Right renal pelvis (tissue), 4 donors: ENCODE results near the gene ACIN1. TPM values are rescaled to one million over a fixed set of nuclear protein-coding genes. Genes with fewer than 3 reads are reported as not detected.
"Not testable (repeated sequence)": the region's sequence is repeated elsewhere in the genome, so short reads cannot be mapped to it uniquely, and the experiment has no call there.

Experiments
- DNase-seq, 4 donors: peaks; one replicate each; pipeline ENCODE4 v3.0.0-alpha.2; 2013; ENCODE audit warnings: low read depth in 4 of 4, low spot score in 3 of 4, missing footprints in 1 of 4
- polyA plus RNA-seq, 4 donors: library from polyadenylated mRNA; unstranded; fragments of 120-200 nt; gene quantifications; one replicate each; pipeline ENCODE4 v1.2.1, GENCODE V29; 2013; ENCODE audit not compliant: insufficient read length in 4 of 4

The ACIN1 gene
- polyA plus RNA-seq, 4 donors: 218 to 267 (median 225) TPM

DNA sequence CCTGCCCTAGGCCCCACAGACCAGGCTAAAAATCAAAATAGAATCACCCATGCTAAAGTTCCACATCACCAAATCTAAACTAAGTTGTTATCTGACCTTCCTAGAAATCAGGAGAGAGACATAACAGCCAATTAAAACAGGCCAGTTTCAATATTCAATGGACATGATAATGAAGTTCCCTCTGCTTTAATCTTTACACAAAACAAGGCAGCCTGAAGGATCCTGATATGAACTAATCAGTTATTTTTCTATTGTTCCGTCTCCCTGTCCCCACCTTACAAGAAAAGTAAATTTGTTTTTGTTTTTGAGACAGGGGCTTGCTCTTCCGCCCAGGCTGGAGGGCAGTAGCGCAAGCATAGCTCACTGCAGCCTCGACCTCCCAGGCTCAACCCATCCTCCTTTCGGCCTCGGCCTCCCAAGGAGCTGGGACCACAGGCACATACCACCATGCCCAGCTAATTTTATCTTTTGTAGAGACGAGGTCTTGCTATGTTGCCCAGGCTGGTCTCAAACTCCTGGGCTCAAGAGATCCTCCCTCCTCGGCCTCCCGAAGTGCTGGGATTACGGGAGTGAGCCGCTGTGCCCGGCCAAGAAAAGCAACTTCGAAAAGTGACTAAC is 29.5 kb upstream of the ACIN1 start:
- no peak for DNase-seq

DNA sequence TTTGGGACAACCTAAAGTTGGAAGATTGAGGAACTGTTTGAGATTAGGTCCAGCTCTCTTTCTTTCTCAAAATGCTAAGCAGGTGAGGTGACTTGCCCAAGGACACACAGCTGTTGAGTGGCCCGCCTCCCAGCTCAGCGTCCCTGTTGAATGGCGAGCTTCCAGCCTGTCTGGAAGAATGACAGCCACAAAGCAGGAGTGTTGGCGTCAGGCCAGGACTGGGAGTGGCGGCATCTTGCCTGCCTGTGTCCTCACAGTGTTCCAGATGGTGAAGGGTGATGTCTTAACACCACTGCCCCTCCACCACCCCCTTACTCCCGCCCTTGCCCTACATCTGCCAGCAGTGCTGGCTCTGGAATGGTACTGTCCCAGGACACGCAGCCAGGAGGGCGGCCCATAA is 28.5 kb upstream of the ACIN1 start:
- no peak for DNase-seq

DNA sequence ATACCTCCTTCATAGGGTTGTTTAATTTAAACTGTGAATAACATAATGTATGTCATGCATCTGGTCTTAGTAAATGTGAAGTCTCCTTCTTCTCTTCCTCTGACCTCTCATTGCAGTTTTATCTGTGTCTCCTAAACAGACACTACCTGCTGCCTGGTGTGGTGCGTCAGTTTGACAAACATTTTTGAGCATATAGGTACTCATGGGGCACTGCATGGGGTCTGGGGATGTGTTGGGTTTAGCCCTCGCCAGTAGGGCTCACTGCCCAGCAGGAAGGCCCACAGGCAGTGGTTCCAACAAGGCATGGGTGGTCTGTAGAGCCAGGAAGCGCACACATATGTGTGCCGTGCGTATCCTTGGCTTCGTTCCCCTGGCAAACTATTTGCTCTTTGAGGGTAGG is 27.1 kb upstream of the ACIN1 start:
- DNase-seq: no peak

DNA sequence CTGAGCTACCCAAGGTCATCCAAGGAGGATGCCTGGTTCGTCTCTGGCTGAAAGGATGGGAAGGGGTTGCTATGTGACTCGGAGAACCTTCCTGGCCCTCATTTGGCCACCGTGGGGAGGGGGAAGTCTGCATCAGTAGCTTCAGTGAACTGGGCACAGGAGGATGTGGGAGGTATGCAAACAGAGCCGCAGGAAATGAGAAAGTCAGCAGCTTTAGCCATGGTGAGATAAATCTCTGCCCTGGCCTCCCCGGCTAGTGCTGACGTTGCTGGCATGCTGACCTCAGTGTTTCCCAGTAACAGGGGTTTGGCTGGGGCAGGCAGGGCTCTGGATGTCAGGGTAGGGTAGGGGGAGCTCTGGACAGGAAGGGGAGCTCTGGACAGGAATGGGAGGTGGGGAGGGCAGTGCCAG is 26.4 kb upstream of the ACIN1 start:
- DNase-seq: peak in 3 of 4 donors; percentile 29 to 66 (median 64)

DNA sequence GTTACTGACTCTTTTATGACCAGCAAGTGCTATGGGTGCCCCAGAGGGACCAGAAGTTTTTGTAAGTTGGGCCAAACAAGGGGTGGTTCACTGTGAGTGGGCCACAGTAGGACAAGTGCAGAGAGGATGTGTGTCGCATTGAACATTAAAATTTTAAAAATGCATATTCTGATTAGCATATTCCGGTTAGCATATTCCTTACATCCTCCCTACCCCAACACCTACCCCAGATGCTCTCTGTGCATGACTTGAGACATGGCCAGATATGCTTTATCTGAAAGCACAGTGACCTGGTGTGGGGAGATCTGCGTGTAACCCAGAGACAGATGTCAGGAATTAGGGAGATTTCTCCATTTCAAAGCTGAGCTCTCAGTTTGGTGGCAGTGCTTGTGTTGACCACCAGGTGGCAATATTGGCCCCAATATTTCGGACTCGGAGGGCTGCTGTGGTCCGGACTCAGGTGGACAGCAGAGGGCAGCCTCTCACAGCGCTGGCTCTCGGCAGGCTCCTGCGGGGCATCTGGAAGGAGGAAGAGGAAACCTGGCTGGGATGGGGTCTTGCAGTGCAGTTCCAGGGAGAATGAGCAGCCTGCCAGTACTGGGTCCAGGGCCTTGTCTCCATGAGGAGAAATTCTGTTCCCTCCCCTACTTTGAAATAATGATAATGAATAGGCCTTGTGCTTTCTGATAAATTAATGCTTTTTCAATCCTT is 25.8 kb upstream of the ACIN1 start:
- DNase-seq: peak; percentile 79 to 86 (median 83)

DNA sequence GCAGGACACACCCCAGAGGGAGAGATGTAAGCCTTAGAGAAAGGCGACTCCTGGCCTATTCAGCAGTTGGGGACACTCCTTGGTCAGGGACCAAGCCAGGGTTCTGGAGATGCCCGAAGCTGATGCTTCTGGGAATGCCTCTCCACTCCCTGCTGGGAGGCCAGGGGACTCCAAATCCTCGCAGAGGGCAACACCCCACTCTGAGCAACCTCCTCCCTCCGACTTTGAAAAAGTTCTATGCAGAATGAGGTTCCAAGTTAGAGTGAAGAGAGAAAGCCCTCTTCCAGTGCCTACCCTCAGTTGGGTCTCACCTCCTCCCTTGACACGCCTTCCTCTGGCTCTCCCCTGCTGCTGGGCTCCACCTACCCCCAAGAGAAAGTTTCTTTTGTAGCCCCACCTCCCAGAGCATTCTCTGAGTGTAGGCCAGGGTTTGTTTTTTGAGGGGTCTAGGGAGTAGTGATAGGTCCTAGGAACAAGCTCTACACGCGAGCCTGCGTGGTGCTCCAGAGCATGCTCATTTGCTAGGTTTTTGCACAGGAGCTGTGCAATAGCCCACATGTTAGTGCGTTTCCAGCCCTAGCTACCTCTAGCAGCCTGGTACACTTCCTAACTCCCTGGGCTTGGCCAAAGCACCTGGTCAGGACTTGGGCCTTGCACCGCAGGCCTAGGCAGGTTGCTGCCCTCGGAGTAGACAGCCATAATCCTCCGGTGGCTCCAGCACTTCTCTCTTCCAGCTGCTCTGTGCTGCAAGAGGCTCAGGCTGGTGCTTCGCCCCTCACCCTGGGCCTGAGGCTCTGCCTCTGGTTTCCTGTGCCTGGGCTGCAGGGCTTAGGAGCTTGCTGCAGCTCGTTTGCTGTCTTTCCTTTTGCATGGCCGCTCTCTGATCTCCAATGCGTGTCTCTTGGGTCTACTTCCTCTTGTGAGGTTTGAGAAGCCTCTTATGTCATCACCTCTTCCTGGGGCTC is 24.7 kb upstream of the ACIN1 start:
- no peak for DNase-seq

DNA sequence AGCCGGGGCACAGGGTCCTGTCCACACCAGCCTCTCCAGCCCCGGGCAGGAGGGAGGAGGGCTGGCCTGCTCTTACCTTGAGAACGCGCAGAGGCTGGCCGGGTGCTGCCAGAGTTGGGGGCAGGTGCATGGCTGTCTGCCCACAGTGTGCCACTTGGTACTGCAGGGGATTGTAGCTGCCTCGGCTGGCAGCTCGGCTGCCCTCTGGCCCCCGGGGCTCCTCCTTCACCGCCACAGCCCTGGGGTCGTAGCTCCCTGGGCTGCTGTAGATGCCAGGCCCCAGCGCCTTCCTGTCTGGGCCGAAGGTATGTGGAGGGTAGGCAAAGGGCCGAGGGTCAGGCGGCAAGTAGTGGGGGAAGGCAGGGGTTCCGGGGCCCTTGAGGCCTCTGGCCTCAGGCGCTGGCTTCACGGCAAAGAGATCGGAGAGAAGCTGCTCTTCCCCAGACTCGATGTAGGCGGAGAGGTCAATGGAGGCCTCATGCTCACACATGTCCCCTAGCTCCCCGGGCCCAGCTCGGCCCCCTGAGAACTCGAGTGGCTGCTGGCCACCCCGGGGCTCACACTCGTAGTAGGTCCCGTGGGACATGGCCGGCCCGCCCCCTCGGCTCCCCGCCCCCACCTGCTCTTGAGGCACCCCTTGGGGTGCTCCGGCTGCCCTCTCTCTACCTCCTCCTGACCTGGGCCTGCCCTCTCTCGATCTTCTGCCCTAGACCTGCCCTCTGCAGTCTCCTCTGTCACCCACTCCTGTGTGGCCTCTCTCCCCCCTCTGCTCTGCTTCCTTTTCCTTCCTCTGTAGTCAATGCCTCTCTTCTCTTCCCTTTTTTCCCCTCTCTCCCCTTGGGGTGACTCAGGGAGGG is 23.8 kb upstream of the ACIN1 start, which contains the start of gene CEBPE:
Gene CEBPE, minus strand, starts transcription at position 750 of the 857 bp plus-strand sequence. Its CDS starts 164 bp downstream, at position 586.
- no peak for DNase-seq

DNA sequence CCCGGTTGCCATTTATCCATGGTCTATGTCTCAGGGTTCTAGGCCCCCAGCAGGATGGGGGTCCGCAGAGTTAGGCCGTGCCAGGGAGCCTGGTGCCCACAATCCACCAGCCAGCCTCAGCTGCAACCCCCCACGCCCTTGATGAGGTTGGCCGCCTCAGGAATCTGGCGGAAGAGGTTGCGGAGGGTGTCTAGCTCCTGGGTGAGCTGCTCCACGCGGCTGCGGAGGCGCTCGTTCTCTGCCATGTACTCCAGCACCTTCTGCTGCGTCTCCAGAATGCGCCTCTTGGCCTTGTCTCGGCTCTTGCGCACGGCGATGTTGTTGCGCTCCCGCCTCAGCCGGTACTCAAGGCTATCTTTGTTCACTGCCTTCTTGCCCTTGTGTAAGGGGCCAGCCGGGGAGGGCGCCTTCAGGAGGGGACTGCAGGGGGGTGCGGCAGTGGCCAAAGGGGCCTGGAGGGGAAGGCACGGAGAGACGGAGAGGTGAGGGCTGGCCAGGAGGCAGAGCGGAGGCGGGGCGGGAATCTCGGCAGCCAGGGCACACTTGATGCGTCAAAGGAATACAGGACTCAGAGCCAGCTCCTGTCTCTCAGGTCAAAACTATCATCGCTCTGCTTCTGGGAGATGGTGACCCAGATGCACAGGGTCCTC is 22.6 kb upstream of the ACIN1 start:
- no peak for DNase-seq

DNA sequence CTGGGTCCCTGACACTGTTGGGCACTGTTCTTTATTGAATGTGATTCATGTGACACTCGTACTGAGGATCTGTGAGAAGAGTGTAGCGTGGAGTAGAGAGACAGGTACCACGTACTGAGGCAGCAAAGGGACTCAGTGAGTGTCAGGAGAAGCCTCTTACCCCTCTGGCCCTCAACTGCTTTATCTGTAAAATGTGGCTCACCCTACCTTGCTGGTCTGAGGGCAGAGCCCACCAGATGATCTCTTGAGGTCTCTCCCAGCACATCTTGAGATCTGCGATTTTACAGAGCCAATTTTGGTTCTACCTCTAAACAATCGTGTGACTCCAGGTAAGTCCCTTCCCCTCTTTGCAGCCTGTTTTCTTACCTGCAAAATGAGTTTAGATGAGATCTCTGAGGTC is 21.0 kb upstream of the ACIN1 start:
- DNase-seq: no peak

DNA sequence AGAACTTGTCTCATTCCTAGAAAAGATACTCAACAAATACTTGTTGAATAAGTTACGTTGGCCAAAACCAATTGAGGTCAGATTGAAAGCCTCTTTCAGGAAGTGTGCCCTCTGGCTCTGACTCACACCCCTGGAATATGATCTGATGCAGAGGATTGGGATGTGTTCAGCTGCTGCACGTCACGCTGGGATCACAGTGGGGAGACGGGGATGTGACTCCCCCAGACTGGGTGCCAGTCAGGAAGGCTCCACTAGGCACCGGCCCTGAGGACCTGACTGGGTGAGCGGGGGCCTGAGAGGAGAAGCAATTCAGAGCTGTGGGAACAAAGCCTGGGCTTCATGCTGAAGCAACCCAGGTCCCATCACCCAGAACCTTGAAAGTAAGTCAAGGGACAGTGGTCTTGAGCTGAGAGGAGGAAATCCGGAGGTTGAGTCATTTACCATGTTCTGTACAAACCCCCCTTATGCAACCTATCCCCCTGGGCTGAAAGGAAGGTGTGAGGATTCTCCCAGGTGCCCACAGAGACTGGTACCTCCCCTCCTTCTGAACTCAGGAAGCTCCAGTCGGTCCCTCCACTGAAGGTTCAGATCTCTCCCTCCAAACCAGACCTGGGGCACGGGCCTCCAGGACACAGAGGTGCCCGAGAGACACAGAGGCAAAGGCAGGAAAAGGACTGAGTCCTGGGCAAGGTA is 20.2 kb upstream of the ACIN1 start:
- DNase-seq: no peak

DNA sequence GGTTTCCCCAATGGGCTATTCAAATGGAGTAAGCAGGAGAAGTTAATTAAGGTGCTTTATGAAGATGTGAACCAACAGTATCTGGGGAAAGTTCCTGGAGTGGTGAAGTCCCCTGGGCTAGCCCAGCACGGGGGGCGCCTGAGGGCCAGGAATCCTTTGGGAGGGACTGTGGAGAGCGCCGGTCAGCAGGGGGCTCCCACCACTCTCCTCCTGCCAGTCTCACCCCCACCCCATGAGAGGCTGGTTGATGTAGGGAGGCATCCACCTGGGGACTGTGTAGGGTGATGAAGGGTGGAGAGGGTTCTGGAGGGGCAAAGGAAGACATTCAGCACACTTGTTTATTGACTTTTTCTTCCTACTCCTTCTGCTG is 19.7 kb upstream of the ACIN1 start:
- DNase-seq: no peak

DNA sequence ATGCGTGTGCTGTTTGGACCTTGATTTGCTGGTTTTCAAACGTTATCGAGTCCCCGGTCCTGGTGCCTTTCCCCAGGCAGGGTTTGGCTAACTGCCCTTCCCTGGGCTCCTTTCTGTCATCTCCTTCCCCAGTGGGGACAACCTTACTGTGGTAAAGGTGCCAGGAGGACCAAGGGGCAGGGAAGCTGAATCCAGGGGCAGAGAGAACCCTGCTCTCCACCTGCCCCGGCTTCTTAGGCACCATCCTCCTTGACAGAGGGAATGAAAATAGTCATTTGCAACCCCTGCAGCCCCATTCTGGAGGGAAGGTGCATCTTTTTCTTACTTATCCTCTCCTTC is 19.2 kb upstream of the ACIN1 start:
- DNase-seq: no peak

DNA sequence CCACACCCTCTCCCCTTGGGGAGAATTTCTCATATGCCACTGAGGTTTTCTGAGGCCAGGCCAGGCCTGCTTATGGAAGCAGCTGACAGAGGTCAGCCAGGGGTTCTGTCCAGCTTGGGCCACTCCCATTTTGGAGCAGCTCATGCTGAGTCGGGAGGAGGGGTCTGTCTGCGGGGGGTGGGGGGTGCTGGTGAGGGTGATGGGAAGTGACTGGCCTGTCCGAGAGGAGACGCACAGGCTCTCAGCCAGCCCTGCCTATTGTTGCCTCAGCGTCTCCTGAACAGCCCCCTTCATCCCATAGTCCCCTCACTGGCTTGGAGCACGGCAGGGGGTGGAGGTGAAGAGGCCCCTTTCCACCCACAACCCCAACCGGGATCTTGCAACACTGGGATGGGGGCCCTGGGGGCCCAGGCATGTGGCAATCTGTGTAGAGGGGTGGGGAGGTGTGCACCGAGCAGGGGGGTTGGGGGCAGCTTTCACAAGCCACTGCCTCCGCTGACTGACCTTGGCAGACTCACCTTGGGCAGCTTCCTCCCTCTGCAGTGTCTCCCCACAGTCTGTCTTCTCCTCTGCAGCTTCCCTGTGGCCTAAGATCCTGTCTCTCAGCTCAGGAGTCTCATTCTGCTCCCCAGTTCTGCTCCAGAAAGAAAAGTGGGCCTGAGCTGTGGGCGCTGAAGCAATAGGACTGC is 18.6 kb upstream of the ACIN1 start:
- DNase-seq: no peak

DNA sequence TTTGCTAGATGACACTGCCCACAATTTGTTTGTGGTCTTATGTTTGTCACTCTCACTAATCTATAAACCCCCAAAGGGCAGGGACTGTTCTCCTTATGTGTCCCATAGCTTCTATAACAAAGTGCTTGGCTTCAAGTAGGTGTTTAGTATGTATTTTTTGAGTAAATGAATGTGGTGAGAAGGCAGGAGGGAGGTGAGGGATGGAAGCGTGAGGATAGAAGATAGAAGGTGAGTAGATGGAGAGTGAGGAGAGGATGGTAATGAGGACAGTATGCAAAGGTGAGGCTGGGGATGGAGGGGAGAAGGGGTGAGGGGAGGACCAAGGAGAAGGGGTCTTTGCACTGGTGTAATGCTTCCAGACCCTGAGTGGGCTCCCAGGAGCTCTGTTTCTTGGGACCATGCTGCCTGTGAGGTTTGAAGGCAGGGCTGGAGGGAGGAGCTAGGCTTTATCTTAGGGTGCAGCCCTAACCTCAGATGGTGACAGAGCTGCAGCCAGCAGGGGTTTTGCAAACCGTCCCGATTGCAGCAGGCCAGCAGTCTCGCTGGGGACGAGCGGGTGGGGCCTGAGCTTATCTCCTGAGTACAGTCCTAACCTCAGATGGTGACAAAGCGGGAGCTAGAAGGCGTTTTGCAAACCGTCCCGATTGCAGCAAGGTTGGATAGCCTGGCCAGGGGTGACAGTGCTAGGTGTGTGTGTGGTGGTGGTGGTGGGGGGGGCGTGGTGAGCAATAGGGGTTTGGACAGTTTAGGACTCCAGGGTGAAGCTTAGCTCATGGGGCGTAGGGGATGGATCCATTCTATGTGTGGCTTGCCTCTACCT is 17.6 kb upstream of the ACIN1 start:
- DNase-seq: no peak

DNA sequence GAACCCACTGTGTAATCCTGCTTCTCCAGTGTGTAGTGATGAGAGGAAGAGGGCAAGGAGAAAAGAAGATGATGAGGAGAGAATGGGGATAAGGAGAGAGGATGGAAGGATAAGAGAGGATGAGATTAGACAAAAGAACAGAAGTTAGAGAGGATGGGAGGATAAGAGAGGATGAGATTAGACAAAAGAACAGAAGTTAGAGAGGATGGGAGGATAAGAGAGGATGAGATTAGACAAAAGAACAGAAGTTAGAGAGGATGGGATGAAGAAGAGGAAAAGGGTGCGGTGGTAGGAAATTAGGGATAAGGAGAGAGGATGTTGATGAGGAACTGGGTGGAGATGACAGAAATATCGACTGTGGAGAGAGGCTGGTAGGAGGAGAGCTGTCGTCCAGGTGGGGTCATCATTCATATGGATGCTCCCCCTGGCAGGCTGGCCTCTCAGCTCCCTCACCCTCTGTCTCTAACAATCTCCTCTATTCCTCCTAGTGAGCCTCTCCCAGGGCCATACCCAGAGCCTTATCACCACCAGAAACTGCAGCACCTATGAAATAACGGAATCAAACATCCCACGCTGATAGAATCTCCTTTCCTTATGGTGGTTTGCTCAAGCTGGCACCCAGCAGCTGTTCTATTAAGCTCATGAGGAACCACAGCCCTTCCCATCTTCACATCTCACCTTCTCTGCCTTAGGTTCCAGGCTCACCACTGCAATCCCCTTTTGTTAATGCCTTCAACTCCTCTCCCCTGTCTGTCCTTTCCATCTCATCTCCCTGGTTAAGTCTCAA is 15.8 kb upstream of the ACIN1 start:
- no peak for DNase-seq

DNA sequence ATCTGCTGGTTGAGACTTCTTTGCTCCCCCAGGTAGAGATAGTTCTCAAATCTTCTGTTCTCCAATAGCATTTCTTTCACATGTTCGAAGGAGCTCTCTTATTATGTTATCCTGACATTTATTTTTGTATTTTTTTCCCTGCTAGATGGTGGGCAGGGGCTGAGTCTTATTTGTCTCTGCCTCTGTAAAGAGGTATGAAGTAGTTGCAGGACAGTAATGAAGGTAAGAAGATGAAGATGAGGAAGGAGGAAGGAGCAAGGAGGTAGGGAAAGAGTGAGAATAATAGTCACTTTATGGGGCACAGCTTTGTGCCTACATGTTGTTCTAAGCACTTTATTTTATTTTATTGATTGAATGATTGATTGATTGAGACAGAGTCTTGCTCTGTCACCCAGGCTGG is 14.8 kb upstream of the ACIN1 start:
- no peak for DNase-seq

DNA sequence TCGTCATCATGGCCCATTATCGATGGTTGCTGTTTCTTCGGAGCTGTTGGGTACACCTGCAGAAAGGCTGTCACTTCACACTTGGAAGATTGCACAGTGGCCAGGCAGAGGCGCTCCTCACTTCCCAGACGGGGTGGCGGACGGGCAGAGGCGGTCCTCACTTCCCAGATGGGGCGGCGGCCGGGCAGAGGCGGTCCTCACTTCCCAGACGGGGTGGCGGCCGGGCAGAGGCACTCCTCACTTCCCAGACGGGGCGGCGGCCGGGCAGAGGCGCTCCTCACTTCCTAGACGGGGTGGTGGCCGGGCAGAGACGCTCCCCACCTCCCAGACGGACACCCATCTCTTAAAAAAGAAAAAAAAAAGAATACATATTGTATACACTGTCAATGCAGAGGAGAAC is 13.2 kb upstream of the ACIN1 start:
- not testable (repeated sequence) for DNase-seq
